ENCODE measurements around the gene HOXD8.

Gene HOXD8

DNA sequence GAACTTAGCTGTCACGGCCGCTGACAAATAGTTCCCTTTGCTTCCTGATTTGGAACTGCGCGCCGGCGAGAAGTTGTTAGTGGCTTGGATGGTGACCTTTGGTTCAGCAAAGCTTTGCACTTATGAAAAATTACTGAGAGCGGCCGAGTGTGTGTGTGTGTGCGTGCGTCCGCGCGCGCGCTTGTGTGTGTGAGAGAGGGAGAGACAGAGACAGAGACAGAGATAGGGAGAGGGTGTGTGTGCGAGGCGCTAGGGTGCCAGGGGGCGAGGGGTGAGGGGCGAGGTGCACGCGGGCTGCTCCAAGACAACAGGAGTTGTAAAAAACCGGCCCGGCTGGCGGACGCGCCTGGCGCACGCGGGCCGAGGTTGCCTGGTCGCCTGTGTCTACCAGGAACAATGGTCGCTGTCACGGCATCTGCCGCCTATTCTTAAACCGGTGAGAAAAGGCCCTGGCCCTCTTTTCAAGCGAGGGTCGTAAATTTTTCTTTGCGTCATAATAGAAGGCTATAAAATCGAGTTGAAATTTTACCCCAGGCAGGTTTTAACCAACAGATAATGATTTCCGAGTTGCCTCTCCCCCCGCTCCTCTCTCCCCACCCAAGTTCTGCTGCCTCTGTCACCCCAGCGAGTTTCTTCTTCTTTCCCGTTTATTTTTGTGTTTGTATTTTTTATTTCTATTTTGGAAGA is 28.1 kb downstream of the HOXD8 start:
- TF ChIP-seq, protein P1, sequence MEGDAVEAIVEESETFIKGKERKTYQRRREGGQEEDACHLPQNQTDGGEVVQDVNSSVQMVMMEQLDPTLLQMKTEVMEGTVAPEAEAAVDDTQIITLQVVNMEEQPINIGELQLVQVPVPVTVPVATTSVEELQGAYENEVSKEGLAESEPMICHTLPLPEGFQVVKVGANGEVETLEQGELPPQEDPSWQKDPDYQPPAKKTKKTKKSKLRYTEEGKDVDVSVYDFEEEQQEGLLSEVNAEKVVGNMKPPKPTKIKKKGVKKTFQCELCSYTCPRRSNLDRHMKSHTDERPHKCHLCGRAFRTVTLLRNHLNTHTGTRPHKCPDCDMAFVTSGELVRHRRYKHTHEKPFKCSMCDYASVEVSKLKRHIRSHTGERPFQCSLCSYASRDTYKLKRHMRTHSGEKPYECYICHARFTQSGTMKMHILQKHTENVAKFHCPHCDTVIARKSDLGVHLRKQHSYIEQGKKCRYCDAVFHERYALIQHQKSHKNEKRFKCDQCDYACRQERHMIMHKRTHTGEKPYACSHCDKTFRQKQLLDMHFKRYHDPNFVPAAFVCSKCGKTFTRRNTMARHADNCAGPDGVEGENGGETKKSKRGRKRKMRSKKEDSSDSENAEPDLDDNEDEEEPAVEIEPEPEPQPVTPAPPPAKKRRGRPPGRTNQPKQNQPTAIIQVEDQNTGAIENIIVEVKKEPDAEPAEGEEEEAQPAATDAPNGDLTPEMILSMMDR (conservative IDR thresholded peaks at IDR 0.05; ENCODE audit: low read depth, low read length), result no peak
- no peak overlapping the region for H3K4me3 ChIP-seq (ENCODE audit: low read depth, low read length)
- DNase-seq (ENCODE audit: low read depth), result no peak

DNA sequence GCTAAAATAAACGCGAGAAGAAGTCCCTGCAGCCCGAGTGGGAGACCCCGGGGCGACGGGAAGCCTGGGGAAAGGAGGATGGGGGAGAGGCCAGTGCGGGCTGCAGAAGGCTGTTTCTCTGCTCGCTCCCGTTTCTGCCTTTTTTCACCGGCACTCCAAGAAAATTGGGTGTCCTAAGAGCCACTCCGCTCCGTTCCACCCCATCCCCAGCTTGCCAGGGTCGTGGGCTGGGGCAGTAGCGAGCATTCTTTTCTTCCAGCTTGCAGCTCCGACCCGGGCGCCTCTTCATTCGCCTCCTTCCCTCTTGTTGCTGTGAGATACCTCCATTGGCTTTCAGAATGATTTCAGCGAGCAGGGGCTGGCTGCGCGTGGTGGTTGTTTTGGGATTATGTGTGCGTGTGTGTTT is 28.7 kb downstream of the HOXD8 start:
- DNase-seq (ENCODE audit: low read depth), result no peak
- H3K4me3 ChIP-seq (ENCODE audit: low read depth, low read length), result no peak overlapping the region
- TF ChIP-seq, protein P1 (conservative IDR thresholded peaks at IDR 0.05; ENCODE audit: low read depth, low read length), result no peak

DNA sequence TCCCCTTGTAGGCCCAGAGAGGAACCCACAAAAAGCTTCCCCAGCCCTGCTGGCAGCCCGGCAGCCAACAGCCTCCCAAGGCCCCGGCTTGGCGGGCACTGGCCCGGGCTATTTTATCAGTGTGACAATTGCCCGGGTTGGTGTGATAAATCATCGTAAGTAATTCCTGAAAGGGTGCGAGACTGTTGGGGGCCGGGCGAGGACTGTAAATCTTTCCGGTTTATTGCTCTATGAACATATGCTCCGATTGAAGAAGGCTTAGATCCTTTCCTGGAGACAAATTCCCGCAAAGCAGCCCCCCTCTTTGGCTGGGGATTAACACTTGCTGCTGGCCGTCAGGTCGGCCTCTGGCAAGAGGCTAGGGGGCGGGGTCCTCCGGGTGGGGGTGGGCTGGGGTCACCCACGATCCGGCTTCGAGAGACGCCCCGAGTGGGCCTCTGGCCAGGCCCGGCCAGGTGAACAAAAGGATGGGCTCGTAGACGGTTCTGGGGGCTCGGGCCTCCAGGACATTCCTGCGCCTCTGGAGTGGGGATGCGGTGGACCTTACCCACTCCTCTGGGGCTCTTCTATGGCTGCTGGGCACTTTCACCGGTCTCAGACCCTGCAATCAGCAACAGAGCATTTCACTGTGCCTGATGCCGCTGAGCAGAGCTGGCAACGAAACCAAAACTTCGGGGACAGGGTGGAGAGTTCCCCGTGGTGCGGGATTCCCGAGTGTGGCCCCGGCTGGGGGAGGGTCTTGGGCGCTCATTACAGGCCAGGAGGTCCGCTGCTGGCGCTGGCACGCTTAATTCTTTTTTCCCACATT is 29.6 kb downstream of the HOXD8 start:
- H3K4me3 ChIP-seq (ENCODE audit: low read depth, low read length), result no peak overlapping the region
- DNase-seq (ENCODE audit: low read depth), result no peak

DNA sequence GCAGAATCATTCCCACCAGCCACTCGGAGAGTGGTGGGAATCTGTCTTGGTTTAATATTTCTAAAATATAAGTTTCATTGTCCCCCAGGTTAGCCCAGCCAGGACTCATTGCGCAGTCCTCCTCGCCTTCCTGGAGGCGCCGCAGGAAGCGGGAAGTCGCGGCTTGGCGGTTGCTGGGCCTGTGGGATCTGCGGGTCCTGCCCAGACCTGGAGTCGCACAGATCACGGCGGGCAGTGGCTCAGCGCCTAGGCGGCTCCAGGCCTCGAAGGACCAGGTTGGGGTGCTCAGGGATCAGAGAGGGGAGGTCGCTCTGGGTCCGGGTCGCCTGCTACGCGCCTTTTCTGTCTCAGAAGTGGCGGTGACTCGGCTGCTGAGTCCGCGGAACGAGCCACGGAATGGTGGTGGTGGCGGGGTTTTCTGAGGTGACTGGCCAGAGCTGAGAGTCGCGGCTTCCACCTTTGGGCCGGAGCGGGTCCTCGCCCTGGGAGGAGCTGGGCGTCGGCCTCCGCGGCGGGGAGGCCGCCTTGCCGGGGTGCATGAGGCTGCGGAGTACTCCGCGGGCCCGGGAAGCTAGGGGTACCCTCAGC is 30.3 kb downstream of the HOXD8 start:
- DNase-seq (ENCODE audit: low read depth), result no peak
- TF ChIP-seq, protein P1 (conservative IDR thresholded peaks at IDR 0.05; ENCODE audit: low read depth, low read length), result no peak
- H3K4me3 ChIP-seq (ENCODE audit: low read depth, low read length), result no peak overlapping the region

More for the DNA sequence above, 29.6 kb downstream of the HOXD8 start:
- TF ChIP-seq, protein P1 (conservative IDR thresholded peaks at IDR 0.05; ENCODE audit: low read depth, low read length), result no peak

DNA sequence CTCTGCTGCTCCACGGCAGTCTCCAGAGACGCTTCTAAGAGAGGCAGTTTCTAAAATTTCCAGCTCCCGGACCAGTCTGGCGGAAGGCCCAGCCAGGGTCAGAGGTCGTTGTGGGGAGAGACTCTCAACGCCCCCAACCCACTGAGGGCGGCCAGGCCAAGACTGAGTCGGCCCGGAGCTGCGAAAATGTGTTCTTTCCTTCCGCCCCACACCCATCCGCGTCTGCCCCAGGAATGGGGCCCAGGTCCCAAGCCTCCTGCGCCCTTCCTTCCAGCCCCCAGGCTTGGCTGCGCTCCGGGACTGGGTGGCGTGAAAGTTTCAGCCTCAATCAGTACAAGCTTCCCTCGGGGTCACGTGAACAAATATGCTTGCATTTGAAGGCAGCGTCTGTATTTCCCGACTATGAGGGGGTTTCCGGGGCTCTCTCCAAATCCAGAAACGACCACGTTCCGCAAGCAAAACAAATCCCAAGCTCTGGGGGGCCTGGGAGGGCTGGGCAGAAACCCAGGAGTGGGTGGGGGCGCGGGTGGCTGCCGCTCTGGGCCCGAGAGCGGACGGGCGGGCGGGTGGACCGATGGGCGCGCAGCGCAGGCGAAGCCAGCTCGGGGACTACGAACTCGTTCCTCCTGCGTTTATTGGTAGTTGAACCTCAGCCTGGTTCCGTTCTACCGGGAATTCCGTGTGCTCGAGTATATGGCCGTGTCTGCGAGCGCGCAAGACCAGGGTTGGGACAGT is 30.9 kb downstream of the HOXD8 start:
- H3K4me3 ChIP-seq (ENCODE audit: low read depth, low read length), result no peak overlapping the region
- DNase-seq (ENCODE audit: low read depth), result no peak
- TF ChIP-seq, protein P1 (conservative IDR thresholded peaks at IDR 0.05; ENCODE audit: low read depth, low read length), result no peak

DNA sequence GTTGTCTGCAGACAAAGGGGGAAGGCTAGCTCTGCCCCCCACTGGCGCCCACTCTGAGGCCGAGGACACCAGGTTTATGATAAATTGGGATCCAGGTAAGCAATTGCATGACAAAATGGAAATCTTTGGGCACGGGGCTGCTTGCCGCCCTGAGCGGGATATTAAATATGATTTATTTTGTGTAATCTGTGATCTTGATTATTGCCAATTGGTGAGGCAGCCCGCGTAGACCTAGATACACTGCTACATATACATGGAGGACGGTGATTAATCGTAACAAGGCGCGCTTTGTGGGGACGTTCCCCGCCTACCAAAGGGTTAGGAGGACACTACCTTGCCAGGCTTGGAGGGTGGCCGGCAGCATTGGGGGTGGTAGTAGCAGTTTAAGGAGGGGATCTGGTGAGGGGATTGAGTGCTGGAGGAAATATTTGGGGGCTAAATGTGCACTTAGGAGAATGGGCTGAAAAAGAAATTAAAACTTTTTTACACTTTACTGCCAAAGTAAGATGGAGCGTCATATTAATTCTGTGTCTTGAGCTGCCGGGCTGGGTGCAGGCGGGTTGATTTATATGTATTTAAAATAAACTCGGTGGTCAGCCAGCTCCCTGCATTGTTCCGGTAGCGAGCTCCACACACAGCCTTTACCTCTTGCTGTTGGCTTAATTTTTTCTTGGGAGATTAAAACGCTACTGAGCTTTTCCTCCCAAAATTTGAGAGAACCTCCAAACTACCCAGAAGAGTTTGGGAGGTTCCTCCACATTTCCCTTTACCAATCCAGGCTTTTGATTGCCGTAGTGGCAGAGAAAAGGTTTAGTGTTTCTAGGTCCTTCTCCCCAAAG is 31.7 kb downstream of the HOXD8 start:
- H3K4me3 ChIP-seq (ENCODE audit: low read depth, low read length), result no peak overlapping the region
- TF ChIP-seq, protein P1 (conservative IDR thresholded peaks at IDR 0.05; ENCODE audit: low read depth, low read length), result no peak
- DNase-seq (ENCODE audit: low read depth), result no peak

All from choroid plexus epithelial cell (primary cell).